PC-3 (cell line): ENCODE data around the gene C3orf70.

ENCODE experiments used
- EZH2 ChIP-seq: fragments of 300-600 bp; sonication (generic); IDR thresholded peaks from one replicate; pipeline ENCODE4 v1.6.1; 2017; ENCODE audit warnings: antibody characterized with exemption, mild to moderate bottlenecking, low read length; ENCODE audit not compliant: unreplicated experiment
- TF ChIP-seq, protein P1 (sequence below): fragments of 300-600 bp; sonication (generic); conservative IDR thresholded peaks from 2 replicates; pipeline ENCODE4 v1.5.1; 2017; ENCODE audit warnings: antibody characterized with exemption, low read depth, mild to moderate bottlenecking, low read length

- TF ChIP-seq, protein P1, sequence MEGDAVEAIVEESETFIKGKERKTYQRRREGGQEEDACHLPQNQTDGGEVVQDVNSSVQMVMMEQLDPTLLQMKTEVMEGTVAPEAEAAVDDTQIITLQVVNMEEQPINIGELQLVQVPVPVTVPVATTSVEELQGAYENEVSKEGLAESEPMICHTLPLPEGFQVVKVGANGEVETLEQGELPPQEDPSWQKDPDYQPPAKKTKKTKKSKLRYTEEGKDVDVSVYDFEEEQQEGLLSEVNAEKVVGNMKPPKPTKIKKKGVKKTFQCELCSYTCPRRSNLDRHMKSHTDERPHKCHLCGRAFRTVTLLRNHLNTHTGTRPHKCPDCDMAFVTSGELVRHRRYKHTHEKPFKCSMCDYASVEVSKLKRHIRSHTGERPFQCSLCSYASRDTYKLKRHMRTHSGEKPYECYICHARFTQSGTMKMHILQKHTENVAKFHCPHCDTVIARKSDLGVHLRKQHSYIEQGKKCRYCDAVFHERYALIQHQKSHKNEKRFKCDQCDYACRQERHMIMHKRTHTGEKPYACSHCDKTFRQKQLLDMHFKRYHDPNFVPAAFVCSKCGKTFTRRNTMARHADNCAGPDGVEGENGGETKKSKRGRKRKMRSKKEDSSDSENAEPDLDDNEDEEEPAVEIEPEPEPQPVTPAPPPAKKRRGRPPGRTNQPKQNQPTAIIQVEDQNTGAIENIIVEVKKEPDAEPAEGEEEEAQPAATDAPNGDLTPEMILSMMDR: no peak
- TF ChIP-seq EZH2: no peak
Observed at GRCh38 chr3:185040425-185040824, 112.4 kb downstream of the C3orf70 start.
